Stomach (tissue), 4 donors: ENCODE measurements around the gene FSIP1.

ENCODE experiments used
- CTCF ChIP-seq, 7 experiments: fragments of 450-650 bp in 4 of 7; fragments of 200-600 bp in 3 of 7; sonication (generic) in 3 of 7; IDR thresholded peaks; one replicate each; pipeline ENCODE4 v1.5.1; 2016 to 2019; ENCODE audit warnings: antibody characterized with exemption in 7 of 7, control low read depth in 2 of 7, mild to moderate bottlenecking in 1 of 7
- EP300 ChIP-seq: sonication (generic); formaldehyde crosslinking; IDR thresholded peaks from one replicate; pipeline ENCODE4 v1.6.1; 2017; ENCODE audit warnings: antibody characterized with exemption
- POLR2A ChIP-seq, 4 donors: fragments of 450-650 bp; IDR thresholded peaks; one replicate each; pipeline ENCODE4 v1.6.1; 2016; ENCODE audit warnings: antibody characterized with exemption in 4 of 4, control low read depth in 2 of 4, mild to moderate bottlenecking in 1 of 4, moderate library complexity in 1 of 4
- POLR2AphosphoS5 ChIP-seq, 3 donors: sonication (generic); formaldehyde crosslinking; IDR thresholded peaks; one replicate each; pipeline ENCODE4 v1.6.1; 2016; ENCODE audit warnings: antibody characterized with exemption in 3 of 3

GRCh38 chr15:39591896-39592315, 190.7 kb downstream of the FSIP1 start:
- TF ChIP-seq POLR2A (IDR thresholded peaks at IDR 0.05), result no peak
- TF ChIP-seq CTCF (IDR thresholded peaks at IDR 0.05), result no peak
- no peak for TF ChIP-seq EP300
- no peak for TF ChIP-seq POLR2AphosphoS5 (IDR thresholded peaks at IDR 0.05)
